Vagina (tissue), 2 donors: ENCODE results near the gene RCE1.

Source experiments
- POLR2A ChIP-seq, 2 donors: fragments of 450-650 bp; IDR thresholded peaks; one replicate each; pipeline ENCODE4 v1.6.1; 2017; ENCODE audit warnings: antibody characterized with exemption in 2 of 2, mild to moderate bottlenecking in 2 of 2, moderate library complexity in 2 of 2
- POLR2AphosphoS5 ChIP-seq, 2 donors: sonication (generic); formaldehyde crosslinking; IDR thresholded peaks; one replicate each; pipeline ENCODE4 v1.9.0; 2017; ENCODE audit warnings: antibody characterized with exemption in 2 of 2, mild to moderate bottlenecking in 2 of 2, low read depth in 1 of 2; ENCODE audit not compliant: insufficient read depth in 1 of 2
- TF ChIP-seq, protein P1 (sequence below), 3 experiments: fragments of 450-650 bp in 2 of 3; fragments of 200-600 bp in 1 of 3; sonication (generic) in 1 of 3; IDR thresholded peaks; one replicate each; pipeline ENCODE4 v1.5.1; 2017 to 2019; ENCODE audit warnings: antibody characterized with exemption in 3 of 3, mild to moderate bottlenecking in 2 of 3, moderate library complexity in 2 of 3

DNA sequence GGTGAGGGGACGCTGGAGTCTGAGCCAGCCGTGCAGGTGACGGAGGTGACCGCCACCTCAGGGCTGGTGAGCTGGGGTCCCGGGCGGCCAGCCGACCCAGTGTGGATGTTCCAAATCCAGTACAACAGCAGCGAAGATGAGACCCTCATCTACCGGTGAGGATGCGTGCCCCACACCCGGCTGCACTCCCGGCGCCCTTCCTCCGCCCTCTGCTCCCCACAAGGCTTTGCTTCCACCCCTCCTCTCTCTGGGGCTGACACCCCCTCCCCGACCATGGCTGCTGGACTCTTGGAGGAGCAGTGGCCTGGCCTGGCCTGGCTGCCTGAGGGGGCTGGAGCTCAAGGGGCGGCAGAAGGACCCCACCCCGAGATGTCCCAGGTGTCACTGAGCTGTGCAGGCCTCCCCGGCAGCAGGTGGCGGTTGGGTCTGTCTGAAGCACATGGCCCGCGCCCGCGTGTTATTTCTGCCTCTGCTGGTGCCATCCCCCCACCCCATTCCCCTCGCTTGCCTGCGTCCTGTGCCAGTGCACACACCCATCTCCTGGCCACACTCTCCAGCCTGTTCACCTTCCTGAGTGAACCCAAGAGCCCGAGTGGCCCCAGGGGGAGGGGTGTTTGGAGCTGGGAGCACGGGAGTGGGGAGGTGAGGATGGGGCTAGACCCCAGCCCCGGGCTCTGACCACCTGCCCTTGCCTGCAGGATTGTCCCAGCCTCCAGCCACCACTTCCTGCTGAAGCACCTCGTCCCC lies 15.9 kb downstream of the RCE1 start:
- TF ChIP-seq, protein P1, sequence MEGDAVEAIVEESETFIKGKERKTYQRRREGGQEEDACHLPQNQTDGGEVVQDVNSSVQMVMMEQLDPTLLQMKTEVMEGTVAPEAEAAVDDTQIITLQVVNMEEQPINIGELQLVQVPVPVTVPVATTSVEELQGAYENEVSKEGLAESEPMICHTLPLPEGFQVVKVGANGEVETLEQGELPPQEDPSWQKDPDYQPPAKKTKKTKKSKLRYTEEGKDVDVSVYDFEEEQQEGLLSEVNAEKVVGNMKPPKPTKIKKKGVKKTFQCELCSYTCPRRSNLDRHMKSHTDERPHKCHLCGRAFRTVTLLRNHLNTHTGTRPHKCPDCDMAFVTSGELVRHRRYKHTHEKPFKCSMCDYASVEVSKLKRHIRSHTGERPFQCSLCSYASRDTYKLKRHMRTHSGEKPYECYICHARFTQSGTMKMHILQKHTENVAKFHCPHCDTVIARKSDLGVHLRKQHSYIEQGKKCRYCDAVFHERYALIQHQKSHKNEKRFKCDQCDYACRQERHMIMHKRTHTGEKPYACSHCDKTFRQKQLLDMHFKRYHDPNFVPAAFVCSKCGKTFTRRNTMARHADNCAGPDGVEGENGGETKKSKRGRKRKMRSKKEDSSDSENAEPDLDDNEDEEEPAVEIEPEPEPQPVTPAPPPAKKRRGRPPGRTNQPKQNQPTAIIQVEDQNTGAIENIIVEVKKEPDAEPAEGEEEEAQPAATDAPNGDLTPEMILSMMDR (IDR thresholded peaks at IDR 0.05): no peak
- TF ChIP-seq POLR2A (IDR thresholded peaks at IDR 0.05) (no peak), POLR2AphosphoS5 (IDR thresholded peaks at IDR 0.05; ENCODE audit: insufficient read depth in 1 of 2, low read depth in 1 of 2) (no peak)
